Neural crest cell (in vitro differentiated cells): ENCODE results near the gene MMADHC. TPM values are rescaled to one million over a fixed set of nuclear protein-coding genes. Genes with fewer than 3 reads are reported as not detected.

Experiments
- DNase-seq: peaks from one replicate; pipeline ENCODE4 v3.0.0; 2021; ENCODE audit warnings: low read depth, mixed read lengths, low spot score
- H3K27ac Mint-ChIP-seq: one replicate; pipeline ENCODE4 v1.8.0; 2021; ENCODE audit warnings: mild to moderate bottlenecking, mixed read lengths; ENCODE audit not compliant: unreplicated experiment
- H3K27me3 Mint-ChIP-seq: 2 replicates; pipeline ENCODE4 v1.8.0; 2021; ENCODE audit warnings: low read depth, mild to moderate bottlenecking, mixed read lengths
- H3K36me3 Mint-ChIP-seq: 2 replicates; pipeline ENCODE4 v1.8.0; 2021; ENCODE audit warnings: low read depth, mild to moderate bottlenecking, mixed read lengths
- H3K4me1 Mint-ChIP-seq: 2 replicates; pipeline ENCODE4 v1.8.0; 2021; ENCODE audit warnings: mixed read lengths
- H3K4me3 Mint-ChIP-seq: one replicate; pipeline ENCODE4 v1.8.0; 2021; ENCODE audit warnings: mild to moderate bottlenecking, mixed read lengths
- H3K9me3 Mint-ChIP-seq: 2 replicates; pipeline ENCODE4 v1.8.0; 2021; ENCODE audit warnings: mixed read lengths
- CTCF ChIP-seq: fragments of 200-600 bp; sonication (generic); conservative IDR thresholded peaks from 2 replicates; pipeline ENCODE4 v1.5.0; 2021; ENCODE audit warnings: antibody characterized with exemption, mild to moderate bottlenecking
- total RNA-seq: library from RNA; stranded (reverse); gene quantifications from 2 replicates; pipeline ENCODE4 v1.2.1, GENCODE V29; 2021

MMADHC gene
- total RNA-seq, 1 donor from 2014 or later = 83.9 TPM

GRCh38 chr2:149613704-149614103 lies 26.1 kb upstream of the MMADHC start:
- Mint-ChIP-seq H3K9me3 (peaks cover 3% of the 10 kb centered on the region), H3K27ac (no peak overlapping the region), H3K4me3 (no peak overlapping the region), H3K36me3 (no peaks in the 10 kb centered on the region), H3K27me3 (no peaks in the 10 kb centered on the region), H3K4me1 (no peaks in the 10 kb centered on the region)
- no peak for DNase-seq
- no peak for TF ChIP-seq CTCF

GRCh38 chr2:149612122-149612521 lies 24.5 kb upstream of the MMADHC start:
- H3K9me3 Mint-ChIP-seq = peaks cover 9% of the 10 kb centered on the region
- no peak overlapping the region for H3K27ac Mint-ChIP-seq
- TF ChIP-seq CTCF = no peak
- H3K4me3 Mint-ChIP-seq = no peak overlapping the region
- H3K27me3 Mint-ChIP-seq = no peaks in the 10 kb centered on the region
- H3K36me3 Mint-ChIP-seq = peaks cover 4% of the 10 kb centered on the region
- DNase-seq = no peak
- H3K4me1 Mint-ChIP-seq = no peaks in the 10 kb centered on the region

GRCh38 chr2:149611100-149611820 lies 23.7 kb upstream of the MMADHC start:
- DNase-seq = no peak
- H3K4me1 Mint-ChIP-seq = no peaks in the 10 kb centered on the region
- H3K27ac Mint-ChIP-seq = no peak overlapping the region
- TF ChIP-seq CTCF = peak; percentile 27
- no peaks in the 10 kb centered on the region for H3K27me3 Mint-ChIP-seq
- H3K36me3 Mint-ChIP-seq = peaks cover 6% of the 10 kb centered on the region
- no peak overlapping the region for H3K4me3 Mint-ChIP-seq
- peaks cover 9% of the 10 kb centered on the region for H3K9me3 Mint-ChIP-seq

- no peak for DNase-seq
- Mint-ChIP-seq H3K36me3 (peaks cover 16% of the 10 kb centered on the region), H3K4me3 (no peak overlapping the region), H3K27ac (no peak overlapping the region), H3K4me1 (no peaks in the 10 kb centered on the region), H3K9me3 (peaks cover 27% of the 10 kb centered on the region), H3K27me3 (no peaks in the 10 kb centered on the region)
- no peak for TF ChIP-seq CTCF
These were observed 18.8 kb upstream of the MMADHC start for GRCh38 chr2:149606251-149606811.

- Mint-ChIP-seq H3K27ac (no peak overlapping the region), H3K4me1 (no peaks in the 10 kb centered on the region), H3K9me3 (peaks cover 32% of the 10 kb centered on the region), H3K27me3 (no peaks in the 10 kb centered on the region), H3K4me3 (no peak overlapping the region), H3K36me3 (peaks cover 26% of the 10 kb centered on the region)
- DNase-seq = no peak
- no peak for TF ChIP-seq CTCF
These were observed 15.7 kb upstream of the MMADHC start for GRCh38 chr2:149603248-149603647.
